Endothelial cell of umbilical vein (primary cell): ENCODE data around the gene DNTT. TPM values are rescaled to one million over a fixed set of nuclear protein-coding genes. Genes with fewer than 3 reads are reported as not detected.

Experiments used
- BruUV-seq: library from RNA; stranded (reverse); fragments of 400-500 nt; replicated peaks from 2 replicates; lab custom pipeline; 2021; lab: Mats Ljungman, UMichigan
- CTCF ChIA-PET: fragments of 300-600, 350-600 bp; sonication (Branson Sonifier 250); formaldehyde crosslinking; loops from one replicate; lab custom pipeline; 2021; ENCODE audit warnings: antibody characterized with exemption, inconsistent platforms; lab: Charles Lee
- POLR2A ChIA-PET: fragments of 300-600, 350-600 bp; sonication (Branson Sonifier 250); formaldehyde crosslinking; loops from one replicate; lab custom pipeline; 2021; ENCODE audit warnings: antibody characterized with exemption, inconsistent platforms; lab: Charles Lee
- DNase-seq: peaks from one replicate; pipeline ENCODE4 v3.0.0-alpha.2; 2011; ENCODE audit warnings: low read depth, low spot score
- FAIRE-seq: peaks from 2 replicates; lab custom pipeline; 2011; peaks lifted over from hg19 to GRCh38; lab: Jason Lieb, UNC
- H2AFZ ChIP-seq: 2 replicates; pipeline ENCODE4 v1.6.0; 2012; ENCODE audit warnings: low read depth, low read length, control low read depth, inconsistent platforms
- H3K27ac ChIP-seq: 2 replicates; pipeline ENCODE4 v1.5.1; 2011; ENCODE audit warnings: low read depth, mild to moderate bottlenecking, control low read depth, low read length, moderate library complexity; ENCODE audit not compliant: insufficient read depth
- H3K27me3 ChIP-seq, 2 experiments: 2 replicates each; pipeline versions ENCODE4 v1.6.0 to v1.6.1; 2011; ENCODE audit warnings: low read length in 2 of 2, mixed read lengths in 1 of 2; ENCODE audit not compliant: control insufficient read depth in 2 of 2, insufficient read depth in 2 of 2
- H3K36me3 ChIP-seq, 2 experiments: 2 replicates in 1 of 2; 3 replicates in 1 of 2; pipeline ENCODE4 v1.5.1; 2011; ENCODE audit warnings: low read length in 2 of 2, mild to moderate bottlenecking in 1 of 2, moderate library complexity in 1 of 2; ENCODE audit not compliant: control insufficient read depth in 2 of 2, insufficient read depth in 2 of 2; ENCODE audit errors: extremely low read depth in 1 of 2
- H3K4me1 ChIP-seq: 3 replicates; pipeline ENCODE4 v1.5.1; 2011; ENCODE audit warnings: mild to moderate bottlenecking, low read length; ENCODE audit not compliant: control insufficient read depth, insufficient read depth; ENCODE audit errors: extremely low read depth
- H3K4me2 ChIP-seq: 2 replicates; pipeline ENCODE4 v1.6.1; 2011; ENCODE audit warnings: low read length, control low read depth, mixed read lengths; ENCODE audit not compliant: insufficient read depth
- H3K4me3 ChIP-seq, 3 experiments: fragments of 200-600 bp in 1 of 3; sonication (generic), shearing (Covaris generic) in 1 of 3; replicated peaks in 1 of 3; 2 replicates each; pipeline ENCODE4 v1.5.1; 2011 to 2016; ENCODE audit warnings: control low read depth in 3 of 3, low read length in 3 of 3, mild to moderate bottlenecking in 2 of 3, inconsistent platforms in 1 of 3, low read depth in 1 of 3, moderate library complexity in 1 of 3; ENCODE audit not compliant: insufficient read depth in 1 of 3
- H3K79me2 ChIP-seq: 2 replicates; pipeline ENCODE4 v1.6.0; 2012; ENCODE audit warnings: low read length, inconsistent platforms; ENCODE audit not compliant: control insufficient read depth, insufficient read depth
- H3K9ac ChIP-seq: replicated peaks from 2 replicates; pipeline ENCODE3; 2011; ENCODE audit warnings: low read length, control low read depth; ENCODE audit not compliant: insufficient read depth; ENCODE audit errors: extremely low read depth
- H3K9me1 ChIP-seq: replicated peaks from 3 replicates; pipeline ENCODE4 v1.6.0; 2011; ENCODE audit warnings: mild to moderate bottlenecking, low read length; ENCODE audit not compliant: control insufficient read depth, insufficient read depth; ENCODE audit errors: extremely low read depth
- H3K9me3 ChIP-seq: replicated peaks from 2 replicates; pipeline ENCODE4 v1.5.1; 2012; ENCODE audit warnings: low read length, inconsistent platforms; ENCODE audit not compliant: control insufficient read depth, insufficient read depth
- H4K20me1 ChIP-seq: replicated peaks from 2 replicates; pipeline ENCODE3; 2011; ENCODE audit warnings: mild to moderate bottlenecking, low read length; ENCODE audit not compliant: control insufficient read depth, insufficient read depth; ENCODE audit errors: extremely low read depth
- CTCF ChIP-seq, 2 donors: IDR thresholded peaks; 1 replicate in 1 of 2; 2 replicates in 1 of 2; pipeline ENCODE4 v1.5.1; 2011; ENCODE audit warnings: low read length in 2 of 2, mild to moderate bottlenecking in 2 of 2, moderate library complexity in 2 of 2, control low read depth in 1 of 2, inconsistent platforms in 1 of 2, low read depth in 1 of 2; ENCODE audit not compliant: insufficient read depth in 1 of 2; ENCODE audit errors: extremely low read depth in 1 of 2
- EZH2 ChIP-seq: IDR thresholded peaks from 2 replicates; pipeline ENCODE4 v1.6.1; 2012; ENCODE audit warnings: borderline replicate concordance, low read depth, mild to moderate bottlenecking, moderate library complexity, low read length, inconsistent platforms; ENCODE audit not compliant: severe bottlenecking
- FOS ChIP-seq: IDR thresholded peaks from 2 replicates; pipeline ENCODE4 v1.6.1; 2011; ENCODE audit warnings: mild to moderate bottlenecking, low read length, moderate library complexity, borderline replicate concordance; ENCODE audit not compliant: insufficient read depth
- GATA2 ChIP-seq: IDR thresholded peaks from 2 replicates; pipeline ENCODE4 v1.7.0; 2011; ENCODE audit warnings: low read depth, mild to moderate bottlenecking, moderate library complexity, mixed read lengths, low read length; ENCODE audit not compliant: insufficient read length, insufficient read depth
- JUN ChIP-seq: IDR thresholded peaks from 2 replicates; pipeline ENCODE4 v1.6.1; 2011; ENCODE audit warnings: borderline replicate concordance, low read depth; ENCODE audit not compliant: insufficient read length, insufficient read depth
- MYC ChIP-seq: IDR thresholded peaks from one replicate; pipeline ENCODE4 v1.6.1; 2011; ENCODE audit warnings: mild to moderate bottlenecking, low read depth, low read length
- POLR2A ChIP-seq: IDR thresholded peaks from 2 replicates; pipeline ENCODE4 v1.6.1; 2012; ENCODE audit warnings: low read depth, mild to moderate bottlenecking, control low read depth, low read length
- POLR2AphosphoS5 ChIP-seq: IDR thresholded peaks from 2 replicates; pipeline ENCODE4 v1.6.1; 2012; ENCODE audit warnings: low read depth, mild to moderate bottlenecking, control low read depth, low read length, moderate library complexity; ENCODE audit not compliant: insufficient read depth
- dilution Hi-C: fragments of 300-500 bp; cut with MboI; formaldehyde crosslinking; loops from one replicate; pipeline ENCODE4 v1.15.0; 2019; ENCODE audit warnings: low sequenced_read_pairs; ENCODE audit not compliant: extremely low pct_ligation_motif_present
- intact Hi-C: fragments of 100-400 bp; cut with micrococcal nuclease; formaldehyde crosslinking; loops from one replicate; pipeline ENCODE4 v1.10.0; 2022
- polyA plus RNA-seq, 4 experiments: library from polyadenylated mRNA; depleted of rRNA in 3 of 4; stranded (reverse) in 3 of 4; unstranded in 1 of 4; fragments of >200 nt; gene quantifications; 2 replicates each; pipeline versions ENCODE4 v1.2.1 to v1.2.3, GENCODE V29; 2011 to 2012; ENCODE audit warnings: missing spikeins in 1 of 4
- total RNA-seq: library from RNA; stranded (reverse); gene quantifications from 2 replicates; pipeline ENCODE4 v1.2.3, GENCODE V29; 2021
- TF ChIP-seq, protein P1 (sequence below): IDR thresholded peaks from 2 replicates; pipeline ENCODE4 v1.6.1; 2011; ENCODE audit not compliant: insufficient read depth, insufficient read length

The DNTT gene
- total and polyA plus RNA-seq, 2 donors (not counting 3 experiments of a cell fraction or from before 2014, with no cell fraction given) = not detected

DNA sequence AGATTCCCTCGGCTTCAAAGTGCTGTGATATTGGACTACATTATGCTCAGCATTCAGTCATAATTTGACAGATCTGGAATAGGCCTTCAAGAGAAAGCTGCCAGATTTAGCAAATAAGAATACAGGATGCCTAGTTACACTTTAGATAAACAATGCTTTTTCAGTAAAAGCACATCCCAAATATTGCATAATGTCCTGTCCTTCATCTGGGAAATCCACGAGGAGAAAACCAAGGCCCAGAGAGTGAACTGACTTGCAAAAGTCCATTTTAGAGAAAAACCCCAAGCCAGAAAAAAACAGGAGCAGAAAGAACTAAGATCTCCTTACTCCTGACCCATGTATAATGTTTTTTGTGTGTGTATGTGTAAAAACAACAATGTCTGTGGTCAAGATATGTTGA is 20.9 kb upstream of the DNTT start:
- Histone ChIP-seq H3K36me3 (no peaks in the 10 kb centered on the region), H4K20me1 (no peaks in the 10 kb centered on the region), H3K9me3 (no peaks in the 10 kb centered on the region), H3K9me1 (no peaks in the 10 kb centered on the region), H3K79me2 (no peaks in the 10 kb centered on the region), H2AFZ (no peak overlapping the region), H3K27ac (no peak overlapping the region), H3K4me2 (no peak overlapping the region), H3K4me3 (no peak overlapping the region), H3K4me1 (no peaks in the 10 kb centered on the region), H3K9ac (no peak overlapping the region), H3K27me3 (peaks cover 0 to 4% of the 10 kb centered on the region in 2 experiments)
- DNase-seq (no peak), FAIRE-seq (no peak)
- dilution Hi-C loops (no loop called here), intact Hi-C loops (no loop called here)
- CTCF ChIA-PET = no interaction called here
- TF ChIP-seq, protein P1, sequence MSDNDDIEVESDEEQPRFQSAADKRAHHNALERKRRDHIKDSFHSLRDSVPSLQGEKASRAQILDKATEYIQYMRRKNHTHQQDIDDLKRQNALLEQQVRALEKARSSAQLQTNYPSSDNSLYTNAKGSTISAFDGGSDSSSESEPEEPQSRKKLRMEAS = no peak
- TF ChIP-seq POLR2AphosphoS5 = no peak
- no peak for TF ChIP-seq JUN
- TF ChIP-seq MYC = no peak
- TF ChIP-seq CTCF (IDR thresholded peaks at IDR 0.05; ENCODE audit: extremely low read depth in 1 of 2, insufficient read depth in 1 of 2, low read depth in 1 of 2, low read length in 2 of 2) = no peak
- TF ChIP-seq POLR2A = no peak
- TF ChIP-seq GATA2 = no peak
- no peak for TF ChIP-seq EZH2
- no peak for TF ChIP-seq FOS
- POLR2A ChIA-PET = no interaction called here
- no TSS peak for BruUV-seq
